AG04449 (cell line): Measurements from ENCODE around the gene OTOG.

Source experiments
- CTCF ChIA-PET: fragments of 350-600 bp; formaldehyde crosslinking; extraction: SDS; loops from one replicate; lab custom pipeline; 2021; ENCODE audit warnings: antibody characterized with exemption; lab: Yijun Ruan, JAX
- POLR2A ChIA-PET: fragments of 400-600, 350-600 bp; formaldehyde crosslinking; extraction: SDS; loops from one replicate; lab custom pipeline; 2020; ENCODE audit warnings: antibody characterized with exemption, inconsistent platforms; lab: Yijun Ruan, JAX
- DNase-seq: peaks from one replicate; pipeline ENCODE4 v3.0.0-alpha.2; 2010; ENCODE audit warnings: low read depth, low spot score
- H3K4me3 ChIP-seq: 2 replicates; pipeline ENCODE4 v1.5.1; 2011; ENCODE audit warnings: low read depth, mild to moderate bottlenecking, control low read depth, low read length
- CTCF ChIP-seq: IDR thresholded peaks from one replicate; pipeline ENCODE4 v1.5.1; 2011; ENCODE audit warnings: mild to moderate bottlenecking, moderate library complexity, low read length, control low read depth, inconsistent platforms; ENCODE audit not compliant: insufficient read depth; ENCODE audit errors: missing control alignments

The OTOG gene

GRCh38 chr11:17695454-17696441 is 148.7 kb downstream of the OTOG start:
- TF ChIP-seq CTCF = no peak
- DNase-seq = no peak
- ChIA-PET CTCF (interaction anchor here (0.7 to 0.8 kb wide), 2 partner anchors 26 to 36 kb away, joined by 3 read pairs; no protein-coding TSS in a partner anchor), POLR2A (no interaction called here)
- no peak overlapping the region for H3K4me3 ChIP-seq

- POLR2A ChIA-PET = no interaction called here
- no peak for TF ChIP-seq CTCF
Measured at GRCh38 chr11:17696741-17697140, 149.7 kb downstream of the OTOG start.

More at GRCh38 chr11:17696741-17697140, 149.7 kb downstream of the OTOG start:
- CTCF ChIA-PET = interaction anchor here (0.7 to 1.0 kb wide), 3 partner anchors 20 to 35 kb away, joined by 3 read pairs; no protein-coding TSS in a partner anchor
- DNase-seq = no peak
- H3K4me3 ChIP-seq = no peak overlapping the region
